Epithelial cell of proximal tubule (primary cell): Measurements from ENCODE around the gene GCK. TPM values are rescaled to one million over a fixed set of nuclear protein-coding genes. Genes with fewer than 3 reads are reported as not detected.

Experiments
- DNase-seq: peaks from one replicate; pipeline ENCODE4 v3.0.0-alpha.2; 2011; ENCODE audit warnings: low read depth
- H3K4me3 ChIP-seq: 2 replicates; pipeline ENCODE4 v1.5.1; 2011; ENCODE audit warnings: low read depth, mild to moderate bottlenecking, low read length
- CTCF ChIP-seq: conservative IDR thresholded peaks from 2 replicates; pipeline ENCODE4 v1.5.1; 2012; ENCODE audit warnings: low read depth, mild to moderate bottlenecking, low read length
- total RNA-seq: library from RNA; depleted of rRNA; stranded (reverse); fragments of >200 nt; gene quantifications from 2 replicates; pipeline ENCODE4 v1.2.3, GENCODE V29; 2015

GCK gene
- total RNA-seq, 1 donor from 2014 or later, result 1.0 TPM

- no peak overlapping the region for H3K4me3 ChIP-seq
- no peak for DNase-seq
Observed at GRCh38 chr7:44098092-44099068, 90.9 kb downstream of the GCK start.

GRCh38 chr7:44097064-44097932, 91.9 kb downstream of the GCK start:
- no peak for DNase-seq
- no peak for TF ChIP-seq CTCF

More at GRCh38 chr7:44098092-44099068, 90.9 kb downstream of the GCK start:
- no peak for TF ChIP-seq CTCF

GRCh38 chr7:44096326-44096881, 92.8 kb downstream of the GCK start:
- no peak overlapping the region for H3K4me3 ChIP-seq
- DNase-seq, result no peak
- TF ChIP-seq CTCF, result no peak

More at GRCh38 chr7:44097064-44097932, 91.9 kb downstream of the GCK start:
- no peak overlapping the region for H3K4me3 ChIP-seq

- TF ChIP-seq CTCF, result no peak
- DNase-seq, result no peak
- H3K4me3 ChIP-seq, result no peak overlapping the region
Observed at GRCh38 chr7:44095781-44096180, 93.5 kb downstream of the GCK start.

GRCh38 chr7:44094883-44095592, 94.2 kb downstream of the GCK start:
- H3K4me3 ChIP-seq, result no peak overlapping the region
- no peak for DNase-seq
- no peak for TF ChIP-seq CTCF

GRCh38 chr7:44094365-44094764, 94.9 kb downstream of the GCK start:
- TF ChIP-seq CTCF, result no peak
- H3K4me3 ChIP-seq, result no peak overlapping the region
- no peak for DNase-seq
